ENCODE measurements around the gene OR6K6. TPM values are rescaled to one million over a fixed set of nuclear protein-coding genes. Genes with fewer than 3 reads are reported as not detected.

Gene OR6K6
- total and polyA plus RNA-seq, 8 donors: not detected

DNA sequence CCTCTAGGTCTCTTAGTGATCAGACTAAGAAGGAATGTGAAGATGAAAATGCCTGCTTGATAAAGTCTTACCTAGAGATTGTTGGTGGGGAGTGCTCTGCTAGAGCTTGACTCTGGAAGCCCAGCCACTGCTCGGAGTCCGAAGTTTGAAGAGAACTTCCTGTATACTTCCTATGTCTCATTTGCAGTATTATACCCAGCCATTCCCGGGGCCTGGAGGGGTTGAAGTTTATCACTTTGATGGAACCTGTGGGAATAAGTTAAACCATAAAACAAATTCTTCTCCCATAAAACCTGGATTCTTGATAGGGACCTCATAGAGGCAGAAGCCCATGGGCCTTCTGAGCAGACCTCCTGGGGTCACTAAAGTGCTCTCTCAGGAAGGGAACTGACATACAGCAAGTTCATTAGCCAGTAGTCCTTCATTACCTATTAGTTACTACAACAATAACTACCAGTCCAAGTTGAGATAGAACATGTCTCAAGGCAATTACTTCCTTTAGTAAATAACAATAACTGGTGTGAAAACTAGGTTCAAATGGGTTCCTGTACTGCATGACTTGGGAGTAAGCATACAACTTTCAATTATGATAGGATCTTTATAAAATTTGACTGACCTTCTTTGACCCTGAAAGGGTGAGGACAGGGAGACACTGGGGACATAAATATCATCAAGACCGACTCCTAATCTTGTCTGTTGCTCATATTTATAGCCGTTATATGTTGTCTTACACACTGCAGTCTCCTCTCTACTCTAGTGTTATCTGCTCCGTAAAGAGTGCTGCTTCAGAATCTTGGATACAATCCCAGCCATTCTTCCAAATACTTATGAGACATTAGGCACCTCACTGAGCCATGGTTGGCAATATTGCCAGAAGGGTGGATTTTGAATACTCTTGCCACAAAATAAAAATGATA is 17.7 kb downstream of the OR6K6 start, which contains the start of gene OR6N1:
Gene OR6N1, minus strand, starts transcription at position 246 of the 917 bp plus-strand sequence. CDS start 5,513 bp downstream, outside the sequence.
- ATAC-seq (no peak), DNase-seq (no peak), FAIRE-seq (no peak)
- Histone ChIP-seq H3K4me1 (no peaks in the 10 kb centered on the region), H3K9me3 (no peaks in the 10 kb centered on the region), H3K27ac (no peak within 1 kb of the TSS), H3K36me3 (no peaks in the 10 kb centered on the region), H3K4me3 (no peak within 1 kb of the TSS), H3K27me3 (no peaks in the 10 kb centered on the region)
- TF ChIP-seq, protein P1, sequence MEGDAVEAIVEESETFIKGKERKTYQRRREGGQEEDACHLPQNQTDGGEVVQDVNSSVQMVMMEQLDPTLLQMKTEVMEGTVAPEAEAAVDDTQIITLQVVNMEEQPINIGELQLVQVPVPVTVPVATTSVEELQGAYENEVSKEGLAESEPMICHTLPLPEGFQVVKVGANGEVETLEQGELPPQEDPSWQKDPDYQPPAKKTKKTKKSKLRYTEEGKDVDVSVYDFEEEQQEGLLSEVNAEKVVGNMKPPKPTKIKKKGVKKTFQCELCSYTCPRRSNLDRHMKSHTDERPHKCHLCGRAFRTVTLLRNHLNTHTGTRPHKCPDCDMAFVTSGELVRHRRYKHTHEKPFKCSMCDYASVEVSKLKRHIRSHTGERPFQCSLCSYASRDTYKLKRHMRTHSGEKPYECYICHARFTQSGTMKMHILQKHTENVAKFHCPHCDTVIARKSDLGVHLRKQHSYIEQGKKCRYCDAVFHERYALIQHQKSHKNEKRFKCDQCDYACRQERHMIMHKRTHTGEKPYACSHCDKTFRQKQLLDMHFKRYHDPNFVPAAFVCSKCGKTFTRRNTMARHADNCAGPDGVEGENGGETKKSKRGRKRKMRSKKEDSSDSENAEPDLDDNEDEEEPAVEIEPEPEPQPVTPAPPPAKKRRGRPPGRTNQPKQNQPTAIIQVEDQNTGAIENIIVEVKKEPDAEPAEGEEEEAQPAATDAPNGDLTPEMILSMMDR (IDR thresholded peaks at IDR 0.05): no peak
- 45 to 59% methylated on average over 6 of the region's 6 CpGs for WGBS, 2 donors
- intact Hi-C loops (cut with DNase I): no loop called here

DNA sequence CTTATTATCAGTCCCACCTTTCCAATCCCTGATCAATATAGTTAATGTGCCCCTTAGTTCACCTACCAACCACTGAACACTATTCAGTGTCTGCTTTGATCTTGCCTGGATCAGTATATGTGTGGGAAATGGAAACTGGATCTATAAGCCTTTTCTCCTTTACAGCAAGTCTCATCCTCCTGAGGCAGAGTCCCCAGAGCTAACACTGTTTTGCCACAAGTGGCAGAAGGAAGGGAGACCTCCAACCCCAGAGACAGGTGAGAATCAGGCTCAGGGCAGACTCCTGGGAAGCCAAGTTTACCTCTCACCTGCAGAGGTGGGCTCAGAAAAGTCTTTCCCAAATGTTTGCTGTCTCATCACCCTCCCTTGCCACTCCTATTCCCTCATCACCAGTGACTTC is 26.6 kb downstream of the OR6K6 start, which contains the start of gene OR6N2:
Gene OR6N2, minus strand, starts transcription at position 101 of the 400 bp plus-strand sequence. CDS start 3,569 bp downstream, outside the sequence.
- no peak for ATAC-seq
- no peak for FAIRE-seq
- Histone ChIP-seq H3K4me1 (no peaks in the 10 kb centered on the region), H3K36me3 (no peaks in the 10 kb centered on the region), H3K4me3 (no peak within 1 kb of the TSS), H3K27me3 (no peaks in the 10 kb centered on the region), H3K27ac (no peak within 1 kb of the TSS), H3K9me3 (no peaks in the 10 kb centered on the region)
- TF ChIP-seq, protein P1 (IDR thresholded peaks at IDR 0.05): no peak
- intact Hi-C loops (cut with DNase I): no loop called here
- DNase-seq: no peak

DNA sequence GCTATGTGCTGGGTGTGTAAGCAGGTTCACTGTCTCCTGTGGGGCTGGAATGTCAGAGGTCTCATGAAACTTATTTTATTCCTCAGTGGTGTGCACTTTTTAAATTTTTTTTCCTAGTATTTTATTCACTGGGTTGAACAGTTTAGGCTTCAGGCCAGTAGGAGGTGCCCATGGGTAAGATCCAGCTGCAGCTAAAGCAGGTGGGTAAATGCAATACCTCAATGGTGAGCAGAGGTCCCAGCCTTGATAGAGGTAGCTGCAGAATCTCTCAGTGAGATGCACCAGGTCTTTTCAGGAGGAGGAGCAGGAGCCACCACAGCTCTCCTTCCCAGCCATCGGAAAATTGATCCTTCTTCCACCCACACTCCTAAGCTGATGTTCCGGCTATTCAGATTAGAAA is 39.1 kb downstream of the OR6K6 start:
- Histone ChIP-seq H3K27ac (no peak overlapping the region), H3K36me3 (no peaks in the 10 kb centered on the region), H3K4me1 (no peaks in the 10 kb centered on the region), H3K27me3 (no peaks in the 10 kb centered on the region), H3K4me3 (no peak overlapping the region), H3K9me3 (no peaks in the 10 kb centered on the region)
- ATAC-seq: no peak
- WGBS, 2 donors: 52 to 57% methylated on average over 2 of the region's 2 CpGs
- FAIRE-seq: no peak
- DNase-seq: no peak
- TF ChIP-seq, protein P1 (IDR thresholded peaks at IDR 0.05): no peak
- intact Hi-C loops (cut with DNase I): no loop called here

DNA sequence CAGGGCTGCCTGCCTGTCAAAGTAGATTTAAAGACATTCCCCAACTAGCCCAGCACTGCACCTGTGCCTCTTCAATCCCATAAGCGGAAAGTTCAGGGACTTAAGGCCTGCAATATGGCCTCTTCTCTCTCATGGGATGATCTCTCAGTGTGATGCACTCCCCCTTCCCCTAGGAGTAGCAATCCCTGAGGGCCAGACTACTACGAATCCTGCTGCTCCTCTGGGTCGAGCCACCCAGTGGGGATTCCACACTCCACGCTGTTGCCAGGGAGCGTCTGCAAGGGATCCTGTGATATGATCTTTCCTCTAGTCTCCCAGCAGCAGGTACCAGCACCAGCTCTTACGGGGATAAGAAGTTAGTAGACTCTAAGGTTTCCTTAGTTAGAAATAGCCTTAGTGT is 39.7 kb downstream of the OR6K6 start:
- intact Hi-C loops (cut with DNase I): no loop called here
- H3K9me3 ChIP-seq: no peaks in the 10 kb centered on the region
- H3K36me3 ChIP-seq: no peaks in the 10 kb centered on the region
- no peaks in the 10 kb centered on the region for H3K27me3 ChIP-seq
- 36 to 50% methylated on average over 6 of the region's 6 CpGs for WGBS, 2 donors
- no peak overlapping the region for H3K4me3 ChIP-seq
- DNase-seq (no peak), FAIRE-seq (no peak), ATAC-seq (no peak)
- TF ChIP-seq, protein P1 (IDR thresholded peaks at IDR 0.05): no peak
- H3K4me1 ChIP-seq: no peaks in the 10 kb centered on the region
- no peak overlapping the region for H3K27ac ChIP-seq

GRCh38 chr1:158798531-158798930 is 44.0 kb downstream of the OR6K6 start:
- Histone ChIP-seq H3K27me3 (no peaks in the 10 kb centered on the region), H3K9me3 (no peaks in the 10 kb centered on the region), H3K4me1 (no peaks in the 10 kb centered on the region), H3K36me3 (no peaks in the 10 kb centered on the region), H3K4me3 (no peak overlapping the region), H3K27ac (no peak overlapping the region)
- ATAC-seq: no peak
- FAIRE-seq: no peak
- TF ChIP-seq, protein P1 (IDR thresholded peaks at IDR 0.05): no peak
- WGBS, 2 donors: 43 to 51% methylated on average over 3 of the region's 3 CpGs
- intact Hi-C loops (cut with DNase I): no loop called here
- no peak for DNase-seq

All from pancreas (tissue), 10 donors.